Heart right ventricle (tissue), 16 donors: ENCODE results near the gene ZNF784. TPM values are rescaled to one million over a fixed set of nuclear protein-coding genes. Genes with fewer than 3 reads are reported as not detected.
A peak's percentile ranks its signal among the peaks of the same experiment; 100 is the strongest.

ENCODE experiments used
- ATAC-seq, 8 donors: fragments of 200-7000 bp; cut with Tn5 transposase; one replicate each; pipeline ENCODE4 v1.9.1; 2020; ENCODE audit warnings: mild to moderate bottlenecking in 8 of 8, moderate library complexity in 8 of 8, moderate number of reproducible peaks in 1 of 8
- DNase-seq, 2 donors: peaks; one replicate each; pipeline ENCODE4 v3.0.0-alpha.2; 2020
- H3K27ac ChIP-seq, 10 donors: fragments of 200-600 bp; sonication (generic) in 2 of 10; one replicate each; pipeline versions ENCODE4 v1.5.0 to v1.8.0; 2020 to 2022; ENCODE audit warnings: mild to moderate bottlenecking in 3 of 10
- H3K27me3 ChIP-seq, 7 donors: fragments of 200-600 bp; one replicate each; pipeline ENCODE4 v1.8.0; 2021 to 2022; ENCODE audit warnings: mild to moderate bottlenecking in 2 of 7
- H3K36me3 ChIP-seq, 9 donors: fragments of 200-600 bp; sonication (generic) in 1 of 9; one replicate each; pipeline versions ENCODE4 v1.5.0 to v1.8.0; 2020 to 2022; ENCODE audit warnings: mild to moderate bottlenecking in 2 of 9
- H3K4me1 ChIP-seq, 9 donors: fragments of 200-600 bp; sonication (generic) in 1 of 9; one replicate each; pipeline versions ENCODE4 v1.5.0 to v1.8.0; 2020 to 2022; ENCODE audit warnings: mild to moderate bottlenecking in 4 of 9
- H3K4me3 ChIP-seq, 10 donors: fragments of 200-600 bp; sonication (generic) in 2 of 10; one replicate each; pipeline versions ENCODE4 v1.5.0 to v1.8.0; 2020 to 2022; ENCODE audit warnings: mild to moderate bottlenecking in 7 of 10, moderate library complexity in 2 of 10
- H3K9me3 ChIP-seq, 11 donors: fragments of 200-600 bp in 10 of 11; sonication (generic) in 2 of 11; one replicate each; pipeline versions ENCODE4 v1.5.0 to v1.8.0; 2013 to 2022; ENCODE audit warnings: mild to moderate bottlenecking in 2 of 11, control low read depth in 1 of 11, moderate library complexity in 1 of 11
- whole genome bisulfite sequencing, 2 donors: extraction: QIAGEN DNeasy Blood & Tissue Kit; methylation state at CpG; one replicate each; pipeline ENCODE4 v1.1.7; 2013; ENCODE audit warnings: inconsistent platforms in 1 of 2; 5-methylcytosine and 5-hydroxymethylcytosine counted together
- intact Hi-C, 10 donors: fragments of 100-400 bp; cut with DNase I; formaldehyde crosslinking; loops; one replicate each; pipeline versions ENCODE4 v1.11.1 to v1.14.2; 2022
- polyA plus RNA-seq, 2 donors: library from polyadenylated mRNA; stranded (reverse); fragments of 200-250 nt; gene quantifications; one replicate each; pipeline ENCODE4 v1.2.3, GENCODE V29; 2013
- total RNA-seq, 10 donors: library from RNA; stranded (reverse); fragmentation: NEBNext Ultra II Directional in 3 of 10; extraction: Animal tissue kit (Norgen Biotek cat#: 25700) in 3 of 10; gene quantifications; one replicate each; pipeline versions ENCODE4 v1.2.1 to v1.2.4, GENCODE V29; 2021 to 2023
- TF ChIP-seq, protein P1 (sequence below), 9 donors: fragments of 200-600 bp; sonication (generic) in 2 of 9; IDR thresholded peaks; one replicate each; pipeline versions ENCODE4 v1.5.0 to v1.8.0; 2021 to 2022; ENCODE audit warnings: antibody characterized with exemption in 9 of 9, mild to moderate bottlenecking in 5 of 9, moderate library complexity in 1 of 9
- donor health status: Arrhythmogenic right ventricular cardiomyopathy.
- donor health status: ischemic (EF 13 %, LVEDD 7.1; RV severe dilation, severe dysfunction).
- donor health status: healthy with polysubstance abuse.
- donor health status: DM: no; HTN: yes; CAD: no.
- donor health status: DM: no; HTN: no; CAD: no.
- donor health status: ischemic (EF 25% LVEDD 6.9; RV normal size, moderate dysfunction).
- donor health status: ischemic (EF 25% LVEDD 5.7; RV mildly dilated, moderate dysfunction).
- donor health status: healthy.
- donor health status: DM: yes; HTN: yes; CAD: no.
- donor health status: Ischemic cardiomyopathy.
- donor health status: ischemic (EF 35%, LVEDD 5.7; RV mildly dilated, moderate dysfunction).
- donor health status: nonischemic (EF 11% LVEDD 7.7; RV severe dilation, severe dysfunction).
- donor health status: DM: yes; HTN: yes; CAD: no.
- donor health status: PGD.
- donor health status: ischemic (EF 29% LVEDD 5.4; RV normal size, mild dysfunction).
- donor health status: nonischemic (EF 23%, LVEDD 6.1; RV moderate dilation, normal function).

Gene ZNF784
- total and polyA plus RNA-seq, 12 donors, result 6.4 to 16.4 (median 11.8) TPM

DNA sequence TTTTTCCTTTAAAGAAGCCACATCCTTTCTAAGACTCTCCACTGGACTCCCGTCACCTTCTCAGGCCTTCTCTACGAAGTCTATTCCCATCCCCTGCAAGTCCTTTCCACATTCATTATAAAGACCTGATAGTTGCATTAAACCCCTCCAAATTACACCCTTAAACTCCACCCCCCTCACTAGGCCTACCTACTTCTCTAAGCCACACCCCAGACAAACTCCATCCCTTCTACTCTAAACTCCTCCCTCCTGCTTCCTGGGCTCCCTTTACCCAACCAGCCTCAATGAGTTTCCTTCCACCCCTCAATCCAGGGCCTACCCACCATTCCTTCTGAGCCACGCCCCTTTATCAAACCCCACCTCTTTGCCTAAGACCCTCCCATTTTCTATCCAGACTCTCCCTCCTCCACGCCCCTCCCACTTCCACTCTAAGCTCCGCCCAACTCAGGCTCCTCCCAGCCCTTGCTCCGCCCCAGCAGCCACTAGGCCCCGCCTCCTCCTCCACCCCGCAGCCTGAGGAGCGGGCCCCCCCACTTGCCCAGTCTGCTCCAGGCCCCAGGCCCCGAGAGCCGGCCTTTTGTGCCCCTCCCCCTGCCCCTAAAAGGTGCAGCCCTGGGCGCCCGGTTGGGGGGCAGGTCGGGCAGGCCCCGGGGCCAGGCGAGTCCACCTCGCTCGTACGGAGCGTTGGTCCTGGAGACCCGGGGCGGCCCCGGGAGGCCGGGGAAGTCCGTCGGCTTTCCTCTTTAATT, 25.5 kb downstream of the ZNF784 start:
- 5 to 7% methylated on average over 26 of the region's 26 CpGs for WGBS, 2 donors
- H3K27me3 ChIP-seq, result no peaks in the 10 kb centered on the region
- intact Hi-C loops, result loop anchor here in 3 of 10 donors (1.0 to 5.0 kb wide), 5 partner anchors 25 to 82 kb away; partner anchors contain the start of genes SBK3 (in 1 of the 3) and ZNF784 (in 1 of the 3)
- DNase-seq, result peak; percentile 92 to 93
- H3K27ac ChIP-seq, result peak overlapping the region; percentile 96 to 100 (median 98)
- TF ChIP-seq, protein P1, sequence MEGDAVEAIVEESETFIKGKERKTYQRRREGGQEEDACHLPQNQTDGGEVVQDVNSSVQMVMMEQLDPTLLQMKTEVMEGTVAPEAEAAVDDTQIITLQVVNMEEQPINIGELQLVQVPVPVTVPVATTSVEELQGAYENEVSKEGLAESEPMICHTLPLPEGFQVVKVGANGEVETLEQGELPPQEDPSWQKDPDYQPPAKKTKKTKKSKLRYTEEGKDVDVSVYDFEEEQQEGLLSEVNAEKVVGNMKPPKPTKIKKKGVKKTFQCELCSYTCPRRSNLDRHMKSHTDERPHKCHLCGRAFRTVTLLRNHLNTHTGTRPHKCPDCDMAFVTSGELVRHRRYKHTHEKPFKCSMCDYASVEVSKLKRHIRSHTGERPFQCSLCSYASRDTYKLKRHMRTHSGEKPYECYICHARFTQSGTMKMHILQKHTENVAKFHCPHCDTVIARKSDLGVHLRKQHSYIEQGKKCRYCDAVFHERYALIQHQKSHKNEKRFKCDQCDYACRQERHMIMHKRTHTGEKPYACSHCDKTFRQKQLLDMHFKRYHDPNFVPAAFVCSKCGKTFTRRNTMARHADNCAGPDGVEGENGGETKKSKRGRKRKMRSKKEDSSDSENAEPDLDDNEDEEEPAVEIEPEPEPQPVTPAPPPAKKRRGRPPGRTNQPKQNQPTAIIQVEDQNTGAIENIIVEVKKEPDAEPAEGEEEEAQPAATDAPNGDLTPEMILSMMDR (IDR thresholded peaks at IDR 0.05), result no peak
- peak overlapping the region; percentile 54 to 94 (median 76) for H3K4me3 ChIP-seq
- ATAC-seq, result peak; percentile 79 to 89 (median 84)
- no peaks in the 10 kb centered on the region for H3K9me3 ChIP-seq
- H3K4me1 ChIP-seq, result peaks cover 4 to 24% (median 16%) of the 10 kb centered on the region in 9 donors
- H3K36me3 ChIP-seq, result peaks cover 0 to 42% (median 8%) of the 10 kb centered on the region in 9 donors

DNA sequence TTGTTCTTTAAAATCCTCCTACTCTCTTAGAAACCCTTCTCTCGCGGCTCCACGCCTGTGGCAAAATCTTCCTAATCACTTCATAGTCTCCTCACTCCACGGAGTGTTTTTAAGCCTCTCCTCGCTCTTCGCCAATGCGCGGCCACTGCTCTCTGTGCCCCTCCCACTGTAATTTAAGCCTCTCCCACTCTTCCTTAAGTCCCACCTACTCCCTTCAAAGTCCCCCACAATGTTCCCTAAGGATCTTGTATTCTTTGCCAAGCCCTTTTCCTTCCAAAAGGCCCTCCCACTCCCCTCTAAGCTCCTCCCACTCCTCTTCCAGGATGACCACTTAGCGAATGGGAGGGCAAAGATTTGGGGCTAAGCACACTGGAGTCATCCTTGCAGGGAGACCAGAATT, 26.3 kb downstream of the ZNF784 start:
- intact Hi-C loops, result loop anchor here in 3 of 10 donors (2.0 to 5.0 kb wide), 3 partner anchors 51 to 81 kb away; partner anchors contain the start of gene SBK3 (in 1 of the 3)

DNA sequence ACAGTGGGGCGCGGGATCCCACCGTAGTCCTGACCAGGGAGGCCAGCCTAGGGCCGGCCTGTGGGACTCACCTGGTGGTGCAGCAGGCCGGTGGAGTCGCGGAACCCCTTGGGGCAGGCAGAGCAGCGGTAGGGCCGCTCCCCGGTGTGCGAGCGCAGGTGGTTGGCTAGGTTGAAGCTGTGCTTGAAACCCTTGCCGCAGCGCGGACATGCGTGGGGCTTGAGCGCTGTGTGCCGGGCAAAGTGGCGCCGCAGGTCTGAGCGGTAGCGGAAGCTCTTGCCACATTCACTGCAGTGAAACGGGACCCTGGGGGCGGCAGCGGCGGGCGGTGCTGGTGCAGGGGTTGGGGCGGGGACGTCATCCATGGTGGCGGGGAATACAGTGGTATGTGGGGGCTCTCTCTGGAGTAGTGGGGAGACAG, 26.9 kb downstream of the ZNF784 start:
- TF ChIP-seq, protein P1 (IDR thresholded peaks at IDR 0.05), result no peak
- Histone ChIP-seq H3K36me3 (peaks cover 0 to 48% (median 8%) of the 10 kb centered on the region in 9 donors), H3K27me3 (no peaks in the 10 kb centered on the region), H3K4me1 (peaks cover 4 to 20% (median 15%) of the 10 kb centered on the region in 9 donors), H3K4me3 (no peak overlapping the region), H3K9me3 (no peaks in the 10 kb centered on the region), H3K27ac (no peak overlapping the region)
- WGBS, 2 donors, result 96 to 97% methylated on average over 30 of the region's 30 CpGs
- ATAC-seq, result no peak
- DNase-seq, result no peak
- intact Hi-C loops, result loop anchor here in 1 of 10 donors (5.0 kb wide), 2 partner anchors 50 to 80 kb away; partner anchors contain the start of gene SBK3

More for the DNA sequence above, 26.3 kb downstream of the ZNF784 start:
- Histone ChIP-seq H3K9me3 (no peaks in the 10 kb centered on the region), H3K4me1 (peaks cover 4 to 20% (median 15%) of the 10 kb centered on the region in 9 donors), H3K36me3 (peaks cover 0 to 49% (median 8%) of the 10 kb centered on the region in 9 donors), H3K27me3 (no peaks in the 10 kb centered on the region), H3K4me3 (peak overlapping the region in 1 of 10 donors; percentile 92), H3K27ac (peak overlapping the region in 3 of 10 donors; percentile 36 to 100 (median 98))
- DNase-seq (no peak), ATAC-seq (no peak)
- 83 to 86% methylated on average over 9 of the region's 9 CpGs for WGBS, 2 donors
- TF ChIP-seq, protein P1 (IDR thresholded peaks at IDR 0.05), result no peak

DNA sequence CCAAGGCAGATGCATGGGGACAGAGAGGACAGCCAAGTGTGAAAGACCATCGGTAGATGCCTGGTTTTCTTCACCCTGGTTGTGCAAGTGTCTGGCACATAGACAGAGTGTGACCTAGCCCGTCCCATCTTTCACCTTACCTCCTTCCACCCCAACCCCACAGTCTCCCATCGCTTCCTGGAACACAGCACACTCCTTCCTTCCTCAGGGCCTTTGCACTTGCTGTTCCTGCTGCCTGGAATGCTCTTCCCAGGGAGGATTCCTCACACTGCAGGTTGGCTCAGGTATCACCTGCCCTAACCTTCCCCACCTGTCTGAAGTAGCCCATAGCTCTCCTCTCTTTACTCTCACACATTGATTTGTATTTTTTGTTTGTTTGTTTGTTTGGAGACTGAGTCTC, 28.1 kb downstream of the ZNF784 start:
- DNase-seq (no peak), ATAC-seq (no peak)
- Histone ChIP-seq H3K27me3 (no peaks in the 10 kb centered on the region), H3K36me3 (peaks cover 0 to 54% (median 13%) of the 10 kb centered on the region in 9 donors), H3K9me3 (no peaks in the 10 kb centered on the region), H3K4me1 (peaks cover 4 to 16% (median 14%) of the 10 kb centered on the region in 9 donors), H3K27ac (no peak overlapping the region), H3K4me3 (no peak overlapping the region)
- intact Hi-C loops, result loop anchor here in 1 of 10 donors (5.0 kb wide), 2 partner anchors 49 to 79 kb away; partner anchors contain the start of gene SBK3
- TF ChIP-seq, protein P1 (IDR thresholded peaks at IDR 0.05), result no peak
- WGBS, 2 donors, result 85 to 93% methylated on average over 3 of the region's 3 CpGs
